Uterus (tissue), 2 donors: Measurements from ENCODE around the gene HACD2.

Experiments
- POLR2A ChIP-seq, 2 donors: fragments of 450-650 bp; IDR thresholded peaks; one replicate each; pipeline ENCODE4 v1.6.1; 2016; ENCODE audit warnings: antibody characterized with exemption in 2 of 2, mild to moderate bottlenecking in 1 of 2, moderate library complexity in 1 of 2
- TF ChIP-seq, protein P1 (sequence below), 4 experiments: fragments of 200-600 bp in 2 of 4; fragments of 450-650 bp in 2 of 4; sonication (generic) in 2 of 4; IDR thresholded peaks; one replicate each; pipeline ENCODE4 v1.5.1; 2016 to 2019; ENCODE audit warnings: antibody characterized with exemption in 4 of 4, mild to moderate bottlenecking in 2 of 4, moderate library complexity in 1 of 4

DNA sequence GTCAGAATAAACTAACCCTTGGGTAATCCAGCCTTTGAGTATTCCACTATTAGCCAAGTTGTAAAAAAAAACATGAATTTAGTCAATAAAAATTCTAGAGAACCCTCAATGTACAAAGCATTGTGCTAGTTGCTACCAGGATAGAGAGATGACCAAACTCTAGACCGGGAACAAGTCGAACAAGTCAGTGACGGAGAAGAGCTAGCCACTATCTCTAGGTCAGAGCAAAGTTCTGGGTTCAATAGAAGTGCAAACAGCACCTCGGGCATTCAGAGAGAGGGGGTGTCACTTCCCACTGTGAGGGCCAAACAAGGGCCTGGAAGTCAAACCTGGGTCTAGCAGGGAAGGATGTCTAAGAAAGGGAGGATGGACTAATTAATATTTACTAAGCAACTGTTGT is 133.7 kb downstream of the HACD2 start:
- TF ChIP-seq, protein P1, sequence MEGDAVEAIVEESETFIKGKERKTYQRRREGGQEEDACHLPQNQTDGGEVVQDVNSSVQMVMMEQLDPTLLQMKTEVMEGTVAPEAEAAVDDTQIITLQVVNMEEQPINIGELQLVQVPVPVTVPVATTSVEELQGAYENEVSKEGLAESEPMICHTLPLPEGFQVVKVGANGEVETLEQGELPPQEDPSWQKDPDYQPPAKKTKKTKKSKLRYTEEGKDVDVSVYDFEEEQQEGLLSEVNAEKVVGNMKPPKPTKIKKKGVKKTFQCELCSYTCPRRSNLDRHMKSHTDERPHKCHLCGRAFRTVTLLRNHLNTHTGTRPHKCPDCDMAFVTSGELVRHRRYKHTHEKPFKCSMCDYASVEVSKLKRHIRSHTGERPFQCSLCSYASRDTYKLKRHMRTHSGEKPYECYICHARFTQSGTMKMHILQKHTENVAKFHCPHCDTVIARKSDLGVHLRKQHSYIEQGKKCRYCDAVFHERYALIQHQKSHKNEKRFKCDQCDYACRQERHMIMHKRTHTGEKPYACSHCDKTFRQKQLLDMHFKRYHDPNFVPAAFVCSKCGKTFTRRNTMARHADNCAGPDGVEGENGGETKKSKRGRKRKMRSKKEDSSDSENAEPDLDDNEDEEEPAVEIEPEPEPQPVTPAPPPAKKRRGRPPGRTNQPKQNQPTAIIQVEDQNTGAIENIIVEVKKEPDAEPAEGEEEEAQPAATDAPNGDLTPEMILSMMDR (IDR thresholded peaks at IDR 0.05) = no peak
- TF ChIP-seq POLR2A (IDR thresholded peaks at IDR 0.05) = no peak
